D721Med (cell line): ENCODE measurements around the gene EIF4G1.

Experiments
- DNase-seq: peaks from one replicate; pipeline ENCODE4 v3.0.0; 2011; ENCODE audit warnings: low spot score; ENCODE audit not compliant: insufficient read length
- FAIRE-seq: peaks from 2 replicates; lab custom pipeline; 2011; peaks lifted over from hg19 to GRCh38; lab: Jason Lieb, UNC
- CTCF ChIP-seq: IDR thresholded peaks from 2 replicates; pipeline ENCODE4 v1.5.1; 2012; ENCODE audit warnings: mild to moderate bottlenecking, control low read depth; ENCODE audit not compliant: insufficient read depth; ENCODE audit errors: missing control alignments

EIF4G1 gene

DNA sequence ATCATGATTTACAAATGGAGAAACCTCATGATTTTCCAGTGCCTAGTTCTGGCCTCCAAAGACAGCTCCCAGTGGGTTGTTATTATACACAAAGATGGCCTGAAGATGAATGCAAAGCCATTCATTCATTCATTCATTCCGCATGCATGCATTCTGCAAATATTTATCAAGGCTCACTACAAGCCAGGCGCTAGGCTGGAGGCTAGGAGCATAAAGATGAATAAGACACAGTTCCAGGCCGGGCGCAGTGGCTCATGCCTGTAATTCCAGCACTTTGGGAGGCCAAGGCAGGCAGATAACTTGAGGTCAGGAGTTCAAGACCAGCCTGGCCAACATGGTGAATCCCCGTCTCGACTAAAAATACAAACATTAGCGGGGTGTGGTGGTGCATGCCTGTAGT lies 17.8 kb upstream of the EIF4G1 start:
- no peak for TF ChIP-seq CTCF
- FAIRE-seq, result no peak
- no peak for DNase-seq

DNA sequence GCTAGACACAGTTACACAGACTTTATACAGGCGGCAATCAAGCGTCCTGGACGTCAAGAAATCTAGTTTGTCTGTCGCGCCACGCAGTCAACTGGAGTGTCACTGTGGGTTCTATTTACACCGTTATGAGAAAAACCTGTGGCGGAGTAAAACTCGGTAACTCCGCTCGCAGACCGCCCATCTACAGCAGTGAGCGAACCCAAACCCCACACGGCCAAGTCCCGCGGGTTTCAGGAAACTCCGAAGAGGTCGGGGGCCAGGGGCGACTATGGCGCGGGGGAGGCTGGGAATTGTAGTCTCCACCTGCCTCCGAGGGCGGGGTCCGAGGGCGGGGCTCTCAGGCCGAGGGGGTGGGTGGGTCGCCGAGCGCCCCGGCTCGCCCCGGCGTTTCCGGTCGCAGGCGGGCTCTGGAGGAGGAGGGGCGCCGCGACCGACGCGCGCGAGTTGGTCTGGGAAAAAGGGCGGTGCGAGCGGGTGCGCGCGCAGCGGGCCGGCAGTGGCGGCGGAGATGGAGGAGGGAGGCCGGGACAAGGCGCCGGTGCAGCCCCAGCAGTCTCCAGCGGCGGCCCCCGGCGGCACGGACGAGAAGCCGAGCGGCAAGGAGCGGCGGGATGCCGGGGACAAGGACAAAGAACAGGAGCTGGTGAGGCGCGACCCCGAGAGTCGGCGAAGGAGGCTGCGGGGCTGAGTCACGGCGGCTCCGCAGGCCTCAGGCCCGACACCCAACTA lies 15.5 kb upstream of the EIF4G1 start, which contains the start of gene PSMD2:
PSMD2 (plus strand) TSS at position 483 of the 729 bp plus-strand sequence; CDS start at position 509, 26 bp downstream.
- no peak for TF ChIP-seq CTCF
- FAIRE-seq (no peak), DNase-seq (peak; percentile 84)

DNA sequence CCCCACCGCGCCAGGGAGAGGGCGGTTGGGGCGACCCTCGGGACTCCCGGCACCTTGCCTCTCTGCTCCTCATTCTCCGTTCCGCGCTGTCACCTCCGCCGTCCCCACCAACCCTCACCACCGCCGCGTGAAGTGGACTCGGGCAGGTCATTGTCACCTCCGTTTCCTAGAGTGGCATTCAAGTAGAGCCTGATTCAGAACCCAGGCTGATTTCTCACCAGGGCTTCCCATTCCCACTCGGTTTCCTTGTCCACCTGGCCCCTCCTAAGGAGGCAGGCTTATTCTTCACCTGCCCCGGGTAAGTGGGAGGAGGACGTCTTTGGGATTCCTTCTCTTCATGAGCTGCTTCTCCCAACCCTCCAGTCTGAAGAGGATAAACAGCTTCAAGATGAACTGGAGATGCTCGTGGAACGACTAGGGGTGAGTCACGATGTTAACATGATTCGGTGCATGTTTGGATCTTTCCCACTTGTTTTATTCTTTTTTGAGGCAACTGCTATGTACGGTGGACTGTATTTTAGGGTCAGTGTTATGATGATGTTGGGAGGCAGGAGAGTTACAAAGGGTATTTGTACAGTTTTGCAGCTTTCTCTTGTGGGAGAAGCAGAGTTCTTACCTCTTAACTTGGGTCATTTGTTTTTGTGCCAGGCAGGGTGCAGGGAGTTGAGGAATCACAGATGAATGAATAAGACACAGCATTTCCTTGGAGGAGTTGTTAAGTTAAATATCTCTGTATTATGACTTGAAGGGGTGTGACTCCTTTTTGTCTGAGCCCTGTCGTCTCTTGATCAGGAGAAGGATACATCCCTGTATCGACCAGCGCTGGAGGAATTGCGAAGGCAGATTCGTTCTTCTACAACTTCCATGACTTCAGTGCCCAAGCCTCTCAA lies 14.7 kb upstream of the EIF4G1 start:
- TF ChIP-seq CTCF, result no peak
- FAIRE-seq (no peak), DNase-seq (no peak)

DNA sequence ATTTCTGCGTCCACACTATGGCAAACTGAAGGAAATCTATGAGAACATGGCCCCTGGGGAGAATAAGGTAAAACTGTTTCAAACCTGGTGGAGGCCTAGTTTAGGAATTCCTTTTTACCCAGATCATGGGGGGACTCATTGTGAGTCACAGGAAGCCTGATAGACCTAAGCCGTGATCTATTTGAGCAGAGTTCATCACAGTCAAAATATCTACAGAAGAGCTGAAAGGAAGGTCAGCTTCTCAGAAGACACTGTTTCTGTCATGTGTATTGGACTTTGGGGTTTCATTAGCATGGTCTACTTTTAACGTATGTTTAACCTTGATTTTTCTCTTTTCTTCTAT lies 14.1 kb upstream of the EIF4G1 start:
- no peak for DNase-seq
- no peak for TF ChIP-seq CTCF
- FAIRE-seq, result no peak

DNA sequence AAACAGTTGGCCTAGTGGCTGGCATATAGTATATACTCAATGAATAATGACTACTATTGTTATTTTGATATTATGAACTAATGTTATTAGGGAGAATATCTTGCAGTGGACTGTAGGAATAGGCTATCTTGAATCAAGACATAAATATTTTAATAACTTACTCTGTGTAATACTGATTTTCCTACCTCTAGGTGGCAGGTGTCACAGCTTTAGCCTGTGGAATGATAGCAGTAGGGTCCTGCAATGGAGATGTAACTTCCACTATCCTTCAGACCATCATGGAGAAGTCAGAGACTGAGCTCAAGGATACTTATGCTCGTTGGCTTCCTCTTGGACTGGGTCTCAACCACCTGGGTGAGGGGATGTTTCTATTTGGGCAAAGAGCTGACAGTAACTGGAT lies 8.8 kb upstream of the EIF4G1 start:
- DNase-seq, result no peak
- no peak for FAIRE-seq
- peak; percentile 25 for TF ChIP-seq CTCF

- FAIRE-seq (no peak), DNase-seq (no peak)
- no peak for TF ChIP-seq CTCF
Measured at GRCh38 chr3:184306341-184306972, 7.9 kb upstream of the EIF4G1 start.
